Body of pancreas (tissue), 4 donors: ENCODE data around the gene CACNA1C.

Experiments
- POLR2A ChIP-seq, 3 donors: fragments of 450-650 bp; IDR thresholded peaks; one replicate each; pipeline ENCODE4 v1.6.1; 2016; ENCODE audit warnings: antibody characterized with exemption in 3 of 3, mild to moderate bottlenecking in 2 of 3
- TF ChIP-seq, protein P1 (sequence below), 7 experiments: fragments of 450-650 bp in 4 of 7; fragments of 200-600 bp in 3 of 7; sonication (generic) in 3 of 7; IDR thresholded peaks; one replicate each; pipeline ENCODE4 v1.5.1; 2016 to 2019; ENCODE audit warnings: antibody characterized with exemption in 7 of 7

DNA sequence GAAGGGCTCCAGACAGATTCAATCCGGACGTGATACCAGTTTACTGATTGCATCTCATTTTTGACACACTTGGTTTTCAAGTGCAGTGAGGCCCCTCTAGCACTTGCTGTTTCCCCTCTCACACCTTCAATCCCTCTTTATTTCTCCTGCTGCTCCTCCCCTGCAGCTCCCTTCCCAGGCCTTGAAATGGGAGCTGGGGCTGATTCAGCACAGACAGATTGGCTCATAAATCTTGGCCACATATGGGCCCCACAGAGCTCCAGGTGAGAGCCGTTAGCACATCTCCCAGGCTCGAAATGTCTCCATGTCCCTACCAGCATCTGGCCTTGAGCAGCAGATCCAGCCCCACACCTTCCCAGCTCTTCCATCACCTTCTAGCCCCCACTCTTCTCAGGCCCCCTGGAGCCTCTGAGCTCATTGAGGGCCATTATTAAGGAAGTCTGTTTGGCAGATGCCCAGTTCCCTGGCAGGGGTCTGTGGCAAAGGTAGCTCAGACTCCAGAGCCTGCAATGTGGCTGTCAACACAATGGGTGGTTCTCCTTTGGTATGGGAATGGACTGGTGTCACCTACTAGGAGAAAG is 521.7 kb downstream of the CACNA1C start:
- TF ChIP-seq, protein P1, sequence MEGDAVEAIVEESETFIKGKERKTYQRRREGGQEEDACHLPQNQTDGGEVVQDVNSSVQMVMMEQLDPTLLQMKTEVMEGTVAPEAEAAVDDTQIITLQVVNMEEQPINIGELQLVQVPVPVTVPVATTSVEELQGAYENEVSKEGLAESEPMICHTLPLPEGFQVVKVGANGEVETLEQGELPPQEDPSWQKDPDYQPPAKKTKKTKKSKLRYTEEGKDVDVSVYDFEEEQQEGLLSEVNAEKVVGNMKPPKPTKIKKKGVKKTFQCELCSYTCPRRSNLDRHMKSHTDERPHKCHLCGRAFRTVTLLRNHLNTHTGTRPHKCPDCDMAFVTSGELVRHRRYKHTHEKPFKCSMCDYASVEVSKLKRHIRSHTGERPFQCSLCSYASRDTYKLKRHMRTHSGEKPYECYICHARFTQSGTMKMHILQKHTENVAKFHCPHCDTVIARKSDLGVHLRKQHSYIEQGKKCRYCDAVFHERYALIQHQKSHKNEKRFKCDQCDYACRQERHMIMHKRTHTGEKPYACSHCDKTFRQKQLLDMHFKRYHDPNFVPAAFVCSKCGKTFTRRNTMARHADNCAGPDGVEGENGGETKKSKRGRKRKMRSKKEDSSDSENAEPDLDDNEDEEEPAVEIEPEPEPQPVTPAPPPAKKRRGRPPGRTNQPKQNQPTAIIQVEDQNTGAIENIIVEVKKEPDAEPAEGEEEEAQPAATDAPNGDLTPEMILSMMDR (IDR thresholded peaks at IDR 0.05), result no peak
- no peak for TF ChIP-seq POLR2A (IDR thresholded peaks at IDR 0.05)
